ENCODE results near the gene GGA1. TPM values are rescaled to one million over a fixed set of nuclear protein-coding genes. Genes with fewer than 3 reads are reported as not detected.

Gene GGA1, protein sequence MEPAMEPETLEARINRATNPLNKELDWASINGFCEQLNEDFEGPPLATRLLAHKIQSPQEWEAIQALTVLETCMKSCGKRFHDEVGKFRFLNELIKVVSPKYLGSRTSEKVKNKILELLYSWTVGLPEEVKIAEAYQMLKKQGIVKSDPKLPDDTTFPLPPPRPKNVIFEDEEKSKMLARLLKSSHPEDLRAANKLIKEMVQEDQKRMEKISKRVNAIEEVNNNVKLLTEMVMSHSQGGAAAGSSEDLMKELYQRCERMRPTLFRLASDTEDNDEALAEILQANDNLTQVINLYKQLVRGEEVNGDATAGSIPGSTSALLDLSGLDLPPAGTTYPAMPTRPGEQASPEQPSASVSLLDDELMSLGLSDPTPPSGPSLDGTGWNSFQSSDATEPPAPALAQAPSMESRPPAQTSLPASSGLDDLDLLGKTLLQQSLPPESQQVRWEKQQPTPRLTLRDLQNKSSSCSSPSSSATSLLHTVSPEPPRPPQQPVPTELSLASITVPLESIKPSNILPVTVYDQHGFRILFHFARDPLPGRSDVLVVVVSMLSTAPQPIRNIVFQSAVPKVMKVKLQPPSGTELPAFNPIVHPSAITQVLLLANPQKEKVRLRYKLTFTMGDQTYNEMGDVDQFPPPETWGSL
- 50.6 and 65.0 TPM in 2 replicates for total RNA-seq
- 54.1 TPM for polyA plus RNA-seq (2012)

DNA sequence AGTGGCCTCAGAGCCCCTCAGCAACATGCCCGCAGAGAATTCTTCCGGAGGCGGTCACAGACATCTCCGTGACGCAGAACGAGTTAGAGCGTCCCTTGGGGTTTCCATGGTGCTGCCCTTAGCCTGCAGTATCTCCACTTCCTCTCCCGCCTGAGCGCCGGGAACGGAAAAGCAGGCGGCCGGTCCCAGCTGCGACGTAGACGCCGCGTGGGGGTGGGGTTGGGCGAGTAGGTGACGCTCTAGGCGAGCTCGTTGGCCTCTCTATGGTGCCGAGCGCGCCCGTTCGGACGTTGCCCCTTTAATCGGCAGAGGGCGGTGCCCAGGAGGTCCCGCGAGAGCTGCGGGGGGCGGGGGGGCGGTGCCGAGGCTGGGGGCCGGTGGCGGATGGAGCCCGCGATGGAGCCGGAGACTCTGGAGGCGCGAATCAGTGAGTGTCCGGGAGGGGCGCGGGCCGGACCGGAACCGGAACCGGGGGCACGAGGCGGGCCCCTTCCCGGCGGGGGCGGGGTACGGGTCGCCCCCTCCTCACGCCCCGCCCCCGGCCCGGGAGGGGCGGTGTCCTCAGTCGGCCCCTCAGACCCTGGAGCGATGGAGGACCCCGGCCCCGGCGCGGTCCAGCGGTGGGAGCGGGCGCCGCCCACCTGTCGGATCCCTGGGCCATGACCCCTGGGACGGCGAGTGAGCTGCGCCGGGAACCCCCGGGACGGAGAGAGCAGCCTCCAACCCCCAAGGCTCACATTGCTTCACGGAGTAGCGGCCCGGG lies at the start of gene GGA1:
Gene GGA1 (plus strand): TSS at position 358 of the 763 bp plus-strand sequence. CDS start 27 bp downstream, at position 385.
- peak; percentile 97 for DNase-seq (ENCODE audit: low read depth)

DNA sequence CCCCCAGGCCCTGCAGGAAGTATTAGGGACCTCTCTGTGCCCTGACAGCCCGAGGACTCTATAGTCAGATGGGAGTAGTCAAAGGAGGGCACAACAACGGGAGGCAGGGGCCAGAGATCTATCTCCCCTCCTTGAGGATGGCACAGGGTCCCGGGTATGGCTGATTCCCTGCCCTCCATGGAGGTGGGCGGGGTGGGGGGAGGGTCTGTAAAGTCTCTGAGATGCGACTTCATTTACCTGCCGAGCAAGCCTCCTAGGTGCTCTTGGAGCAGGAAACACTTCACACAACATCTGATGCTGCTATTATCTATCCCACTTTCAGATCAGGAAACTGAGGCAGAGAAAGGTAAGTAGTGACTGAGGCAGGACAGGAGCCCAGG lies 49.1 kb upstream of the GGA1 start:
- no peak for DNase-seq (ENCODE audit: low read depth)

DNA sequence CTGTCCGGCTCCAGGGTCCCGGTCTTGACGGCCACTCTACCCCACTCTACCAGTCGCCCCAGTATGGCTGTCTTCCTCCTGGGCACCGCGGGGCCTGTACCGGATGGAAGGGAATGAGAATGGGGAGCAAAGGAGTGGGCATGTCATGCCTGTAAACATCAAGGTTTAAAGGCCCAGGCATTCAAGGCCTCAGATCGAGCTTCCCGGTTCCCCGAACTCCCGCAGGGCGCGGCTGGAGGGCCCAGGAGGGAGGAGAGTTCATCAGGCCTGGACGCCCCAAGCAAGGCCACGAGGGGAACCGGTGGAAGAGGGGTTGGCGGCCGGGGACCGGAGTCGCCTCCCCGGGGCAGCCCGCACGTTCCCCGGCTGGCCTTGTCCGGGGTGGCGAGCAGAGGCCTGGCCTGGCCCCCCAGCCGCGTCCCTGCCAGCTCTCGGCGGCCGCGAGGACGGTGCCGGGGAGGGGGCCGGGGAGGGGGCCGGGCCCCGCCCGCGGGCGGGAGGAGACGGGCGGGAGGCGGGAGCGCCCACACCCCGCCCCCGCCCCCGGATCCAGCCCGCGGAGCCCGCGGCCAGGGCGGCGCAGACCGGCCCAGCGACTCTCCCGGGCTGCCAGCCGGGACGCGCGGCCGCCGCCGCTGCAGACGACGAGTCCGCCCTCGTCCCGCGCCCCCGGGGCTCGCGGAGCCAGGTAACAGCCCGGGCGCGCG lies 48.6 kb upstream of the GGA1 start, which contains the start of gene CDC42EP1:
Gene CDC42EP1 (plus strand): TSS at position 580 of the 707 bp plus-strand sequence. CDS start 5,870 bp downstream, outside the sequence.
- DNase-seq (ENCODE audit: low read depth), result peak; percentile 74

DNA sequence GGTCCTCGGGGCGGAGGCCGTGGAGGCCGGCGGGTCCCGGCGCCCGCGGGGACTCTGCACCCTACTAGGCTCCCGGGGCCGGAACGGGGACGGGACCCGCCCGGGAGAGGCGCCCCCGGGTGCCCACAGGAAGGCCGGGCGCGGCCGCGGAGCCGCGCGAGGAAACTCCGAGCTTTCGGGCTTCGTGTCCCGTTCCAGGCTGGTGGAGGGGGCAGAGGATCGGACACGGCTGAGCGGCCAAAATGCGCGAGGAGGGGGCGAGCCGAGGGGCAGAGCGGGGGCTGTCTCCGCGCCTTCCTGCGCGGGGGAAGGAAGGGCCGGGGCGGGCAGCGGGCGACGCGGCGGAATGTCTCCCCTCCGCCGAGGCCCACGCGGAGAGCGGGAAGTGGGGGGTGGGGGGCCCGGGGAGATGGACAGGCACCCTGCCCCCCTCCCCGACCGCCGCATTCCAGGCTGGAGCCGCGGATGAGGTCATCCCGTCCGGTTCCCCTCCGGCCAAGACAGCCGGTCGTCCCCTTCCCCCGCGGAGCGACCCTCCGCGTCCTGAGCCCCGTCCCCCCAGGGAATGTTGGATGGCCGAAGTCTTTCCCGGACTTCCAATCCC lies 47.9 kb upstream of the GGA1 start:
- DNase-seq (ENCODE audit: low read depth), result peak; percentile 78

DNA sequence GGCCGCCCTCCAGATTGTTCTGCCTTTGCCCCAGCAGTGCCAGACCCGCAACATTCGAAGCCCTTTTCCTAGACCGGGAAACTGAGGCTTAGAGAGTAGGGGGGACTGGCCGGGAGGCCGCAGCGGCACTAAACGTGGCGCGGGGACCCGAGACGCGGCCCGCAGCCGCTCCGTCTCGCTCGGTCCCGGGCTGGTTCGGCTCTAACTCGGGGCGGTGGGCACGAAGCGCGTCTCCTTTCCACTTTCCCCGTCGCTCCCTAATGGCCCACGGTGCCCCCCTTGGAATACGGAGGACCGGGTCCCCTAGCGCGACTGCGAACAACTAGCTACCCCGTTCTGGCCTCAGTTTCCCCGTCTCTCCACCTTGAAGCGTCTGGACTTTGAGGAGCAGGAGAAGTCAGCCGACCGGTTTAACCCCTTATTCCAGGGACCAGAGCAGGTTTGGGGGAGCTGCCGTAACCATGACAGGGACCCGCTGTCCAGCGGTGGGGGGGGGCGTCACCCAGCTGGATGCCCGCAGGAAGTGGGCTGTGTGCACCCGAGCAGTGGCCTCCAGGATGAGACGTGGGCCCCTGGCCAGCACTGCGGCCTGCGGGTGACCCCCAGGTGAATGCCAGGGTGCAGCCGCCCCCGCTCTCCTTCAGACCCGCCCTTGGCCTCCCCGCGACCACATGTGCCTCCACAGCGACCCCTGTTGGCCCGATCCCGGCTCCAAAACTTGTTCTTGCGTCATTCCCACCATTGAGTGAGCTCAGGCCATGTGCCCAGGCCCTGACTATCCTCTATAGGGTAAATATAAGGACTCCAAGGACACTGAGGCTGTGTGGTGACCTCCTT lies 47.2 kb upstream of the GGA1 start:
- peak; percentile 94 for DNase-seq (ENCODE audit: low read depth)

DNA sequence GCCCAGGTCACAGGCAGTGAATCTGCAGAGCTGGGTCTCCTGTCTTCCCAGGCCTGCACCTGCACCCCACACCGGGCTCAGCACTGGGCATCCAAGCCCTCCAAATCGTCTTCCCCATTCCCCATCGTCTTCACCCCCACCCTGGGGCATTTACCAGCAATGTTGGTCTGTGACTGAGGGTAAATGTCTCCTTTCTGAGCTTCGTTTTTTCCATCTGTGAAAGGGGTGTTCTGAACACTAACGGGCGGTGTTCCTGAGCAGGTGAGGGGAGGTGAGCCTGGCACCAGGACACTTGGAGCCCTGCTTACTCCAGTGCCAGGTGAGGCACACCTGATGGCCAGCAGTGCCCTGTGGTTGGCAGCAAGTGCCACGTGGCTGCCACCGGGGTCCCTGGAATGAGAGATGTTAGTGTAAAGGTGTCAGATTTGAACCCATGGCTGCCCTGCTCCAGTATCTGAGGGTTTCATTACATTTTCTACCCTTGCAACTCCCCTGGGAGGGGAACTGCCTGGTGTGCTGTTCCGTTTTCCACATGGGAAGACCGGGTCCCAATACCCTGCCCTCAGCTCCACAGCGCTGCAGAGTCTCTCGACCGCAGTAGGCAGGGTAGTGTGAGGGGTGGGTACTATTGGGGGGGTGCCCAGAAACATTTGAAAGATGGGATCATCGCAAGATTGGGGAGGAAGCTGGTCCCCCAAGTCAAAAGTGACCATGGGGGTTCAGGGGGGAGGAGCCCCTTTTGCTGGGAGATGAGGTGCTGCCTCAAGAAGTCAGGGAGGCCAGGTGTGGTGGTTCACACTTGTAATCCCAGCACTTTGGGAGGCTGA lies 46.4 kb upstream of the GGA1 start:
- DNase-seq (ENCODE audit: low read depth), result no peak

DNA sequence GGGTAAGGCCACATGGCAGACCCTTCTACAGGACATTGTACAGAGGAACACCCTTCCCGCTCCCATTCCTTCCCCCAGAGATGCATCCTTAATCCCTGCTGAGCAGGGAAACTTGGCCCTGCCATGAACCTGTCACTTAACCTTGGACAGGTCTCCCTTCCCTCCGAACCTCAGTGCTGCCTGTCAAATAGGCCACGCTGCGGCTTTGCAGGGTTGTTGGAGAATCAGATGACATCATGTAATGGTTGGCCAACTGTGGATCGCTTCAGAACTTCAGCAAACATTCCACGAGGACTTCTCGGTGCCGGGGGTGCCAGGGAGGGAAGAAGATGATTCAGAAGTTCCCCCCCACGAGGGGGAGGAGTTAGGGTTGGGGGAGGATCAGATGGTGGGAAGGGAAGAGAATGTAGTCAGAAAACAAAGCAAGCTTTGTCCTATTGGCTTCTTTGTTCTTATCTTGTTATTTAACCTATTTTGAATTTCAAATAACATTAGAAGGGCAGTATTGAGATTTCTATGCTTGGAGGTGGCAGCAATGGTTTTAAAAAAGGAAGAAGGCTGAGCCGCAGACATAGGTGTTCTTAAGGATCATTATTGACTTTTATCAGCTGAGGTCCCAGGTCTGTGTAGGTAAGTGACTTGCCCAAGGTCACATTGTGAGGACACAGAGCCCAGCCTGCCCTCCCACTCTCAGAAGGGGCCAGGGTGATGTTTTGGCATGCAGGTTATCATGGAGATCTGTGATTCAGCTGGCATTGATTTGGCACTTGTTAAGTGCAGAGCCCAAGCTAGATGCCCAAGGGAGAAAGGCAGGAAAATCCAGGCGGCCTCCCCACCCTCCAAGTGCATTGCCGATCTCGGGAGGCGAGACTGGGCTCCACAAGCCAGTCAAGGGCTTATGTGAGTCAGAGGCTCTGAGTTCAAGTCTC lies 45.2 kb upstream of the GGA1 start:
- DNase-seq (ENCODE audit: low read depth), result peak; percentile 94

DNA sequence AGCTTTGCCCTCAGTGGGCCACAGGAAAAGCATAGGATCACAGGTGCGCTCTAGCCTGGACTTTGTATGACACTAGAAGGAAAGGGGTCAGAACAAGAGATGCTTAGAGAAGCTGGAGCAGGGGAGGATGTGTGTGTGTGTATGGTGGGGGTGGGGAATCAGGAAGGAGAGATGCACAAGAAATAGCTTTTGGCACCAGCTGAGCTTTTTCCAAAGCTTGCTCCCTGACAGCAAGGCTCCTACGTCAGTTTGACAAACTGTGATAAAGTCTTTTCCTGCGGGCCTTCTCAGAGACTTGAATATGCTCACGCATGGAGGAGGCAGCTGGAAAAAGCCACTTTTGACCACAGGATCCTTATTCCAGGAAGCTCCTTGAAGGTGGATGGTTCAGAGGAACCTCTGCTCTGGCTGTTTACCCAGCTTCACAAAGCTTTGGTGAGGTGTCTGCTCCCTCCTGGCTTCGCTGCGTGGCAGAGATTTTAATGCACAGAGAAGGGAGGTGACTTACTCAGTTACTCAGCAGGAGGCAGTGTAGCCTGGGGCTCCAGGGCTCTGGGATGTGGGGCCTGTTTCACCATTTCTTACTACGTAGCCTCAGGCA lies 44.4 kb upstream of the GGA1 start:
- DNase-seq (ENCODE audit: low read depth), result no peak

DNA sequence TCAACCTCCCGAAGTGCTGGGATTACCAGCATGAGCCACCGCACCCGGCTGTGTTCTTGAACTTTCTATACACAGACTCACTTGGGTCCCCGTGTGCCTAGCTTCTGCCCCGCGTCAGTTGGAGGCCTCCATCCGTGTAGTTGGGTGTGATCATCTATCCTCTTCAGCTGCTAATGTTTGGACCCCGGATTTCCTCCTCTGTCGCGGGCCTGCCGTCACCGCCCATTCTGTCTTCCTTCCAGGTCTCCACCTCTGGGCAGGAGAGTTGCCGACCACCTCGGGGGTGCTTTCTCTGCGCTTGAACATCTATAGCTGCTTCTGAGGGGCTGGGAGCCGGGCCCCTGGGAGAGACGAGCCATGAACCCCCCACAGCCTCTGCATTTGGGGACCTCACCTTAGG lies 42.8 kb upstream of the GGA1 start:
- no peak for DNase-seq (ENCODE audit: low read depth)

DNA sequence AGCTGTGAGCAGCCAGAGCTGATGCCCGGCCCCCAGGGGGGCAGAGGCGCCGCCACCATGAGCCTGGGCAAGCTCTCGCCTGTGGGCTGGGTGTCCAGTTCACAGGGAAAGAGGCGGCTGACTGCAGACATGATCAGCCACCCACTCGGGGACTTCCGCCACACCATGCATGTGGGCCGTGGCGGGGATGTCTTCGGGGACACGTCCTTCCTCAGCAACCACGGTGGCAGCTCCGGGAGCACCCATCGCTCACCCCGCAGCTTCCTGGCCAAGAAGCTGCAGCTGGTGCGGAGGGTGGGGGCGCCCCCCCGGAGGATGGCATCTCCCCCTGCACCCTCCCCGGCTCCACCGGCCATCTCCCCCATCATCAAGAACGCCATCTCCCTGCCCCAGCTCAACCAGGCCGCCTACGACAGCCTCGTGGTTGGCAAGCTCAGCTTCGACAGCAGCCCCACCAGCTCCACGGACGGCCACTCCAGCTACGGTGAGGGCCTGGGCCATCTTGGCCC lies 42.3 kb upstream of the GGA1 start:
- DNase-seq (ENCODE audit: low read depth), result peak; percentile 20

DNA sequence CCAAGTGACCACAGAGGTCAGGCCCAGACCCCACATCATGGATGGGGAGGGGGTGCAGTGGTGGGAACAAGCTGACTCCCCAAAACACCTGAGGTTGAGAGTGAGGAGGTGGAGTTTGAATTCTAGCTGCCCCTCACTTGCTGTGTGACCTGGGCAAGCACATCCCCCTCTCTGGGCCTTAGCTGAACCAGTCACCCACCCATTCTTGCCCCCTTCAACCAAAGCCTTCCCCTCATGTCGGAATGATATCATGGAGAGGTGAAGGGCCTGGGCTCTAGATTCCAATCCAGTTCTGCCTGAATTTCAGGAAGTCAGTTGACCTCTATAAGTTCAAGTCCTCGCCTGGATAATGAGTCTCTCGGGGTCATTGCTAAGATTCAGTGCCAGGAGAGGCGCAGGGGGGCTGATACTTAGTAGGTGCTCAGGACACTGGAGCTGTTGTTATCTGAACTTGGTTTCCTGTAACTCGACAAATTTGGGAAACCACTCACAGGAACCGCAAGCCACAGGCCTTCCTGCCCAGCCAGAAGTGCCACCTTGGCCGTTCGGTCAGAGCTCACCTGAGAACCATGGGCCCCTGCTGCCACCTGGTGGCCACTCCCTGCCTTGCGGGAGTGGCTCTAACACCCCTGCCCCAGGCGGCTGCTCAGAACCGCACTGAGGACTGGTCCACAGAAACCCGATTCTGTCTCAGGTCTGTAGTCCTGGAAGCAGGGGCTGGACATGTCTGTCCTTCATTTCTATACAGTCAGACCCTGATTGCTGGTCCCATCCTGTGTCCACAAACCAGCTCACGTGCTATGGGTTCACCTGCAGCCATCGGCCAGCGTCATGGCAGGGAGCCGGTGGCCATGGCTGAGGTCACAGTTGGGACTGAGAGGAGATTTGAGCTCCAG lies 41.5 kb upstream of the GGA1 start:
- peak; percentile 64 for DNase-seq (ENCODE audit: low read depth)

DNA sequence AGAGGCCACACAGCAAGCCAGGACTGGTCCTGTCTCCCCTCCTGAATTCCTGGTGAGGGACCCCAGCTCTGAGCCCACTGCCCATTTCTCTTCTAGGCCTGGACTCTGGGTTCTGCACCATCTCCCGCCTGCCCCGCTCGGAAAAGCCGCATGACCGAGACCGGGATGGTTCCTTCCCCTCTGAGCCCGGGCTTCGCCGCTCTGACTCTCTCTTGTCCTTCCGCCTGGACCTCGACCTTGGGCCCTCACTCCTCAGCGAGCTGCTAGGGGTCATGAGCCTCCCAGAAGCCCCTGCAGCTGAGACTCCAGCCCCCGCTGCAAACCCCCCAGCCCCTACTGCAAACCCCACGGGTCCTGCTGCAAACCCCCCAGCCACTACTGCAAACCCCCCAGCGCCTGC lies 40.6 kb upstream of the GGA1 start:
- DNase-seq (ENCODE audit: low read depth), result no peak

DNA sequence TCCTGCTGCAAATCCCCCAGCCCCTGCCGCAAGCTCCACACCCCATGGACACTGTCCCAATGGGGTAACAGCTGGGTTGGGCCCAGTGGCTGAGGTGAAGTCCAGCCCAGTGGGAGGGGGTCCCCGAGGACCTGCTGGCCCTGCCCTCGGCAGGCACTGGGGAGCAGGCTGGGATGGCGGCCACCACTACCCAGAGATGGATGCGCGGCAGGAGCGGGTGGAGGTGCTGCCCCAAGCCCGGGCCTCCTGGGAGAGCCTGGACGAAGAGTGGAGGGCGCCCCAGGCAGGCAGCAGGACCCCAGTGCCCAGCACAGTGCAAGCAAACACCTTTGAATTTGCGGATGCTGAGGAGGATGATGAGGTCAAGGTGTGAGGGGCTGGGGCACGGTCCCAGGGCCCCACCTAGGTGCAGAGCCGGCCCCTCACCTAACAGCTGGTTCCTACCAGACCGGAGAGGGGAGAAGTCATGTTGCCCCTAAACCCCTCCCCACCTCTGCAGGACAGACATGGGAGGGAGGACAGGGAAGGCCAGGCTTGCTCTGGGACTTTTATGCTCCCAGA lies 40.1 kb upstream of the GGA1 start:
- DNase-seq (ENCODE audit: low read depth), result no peak

DNA sequence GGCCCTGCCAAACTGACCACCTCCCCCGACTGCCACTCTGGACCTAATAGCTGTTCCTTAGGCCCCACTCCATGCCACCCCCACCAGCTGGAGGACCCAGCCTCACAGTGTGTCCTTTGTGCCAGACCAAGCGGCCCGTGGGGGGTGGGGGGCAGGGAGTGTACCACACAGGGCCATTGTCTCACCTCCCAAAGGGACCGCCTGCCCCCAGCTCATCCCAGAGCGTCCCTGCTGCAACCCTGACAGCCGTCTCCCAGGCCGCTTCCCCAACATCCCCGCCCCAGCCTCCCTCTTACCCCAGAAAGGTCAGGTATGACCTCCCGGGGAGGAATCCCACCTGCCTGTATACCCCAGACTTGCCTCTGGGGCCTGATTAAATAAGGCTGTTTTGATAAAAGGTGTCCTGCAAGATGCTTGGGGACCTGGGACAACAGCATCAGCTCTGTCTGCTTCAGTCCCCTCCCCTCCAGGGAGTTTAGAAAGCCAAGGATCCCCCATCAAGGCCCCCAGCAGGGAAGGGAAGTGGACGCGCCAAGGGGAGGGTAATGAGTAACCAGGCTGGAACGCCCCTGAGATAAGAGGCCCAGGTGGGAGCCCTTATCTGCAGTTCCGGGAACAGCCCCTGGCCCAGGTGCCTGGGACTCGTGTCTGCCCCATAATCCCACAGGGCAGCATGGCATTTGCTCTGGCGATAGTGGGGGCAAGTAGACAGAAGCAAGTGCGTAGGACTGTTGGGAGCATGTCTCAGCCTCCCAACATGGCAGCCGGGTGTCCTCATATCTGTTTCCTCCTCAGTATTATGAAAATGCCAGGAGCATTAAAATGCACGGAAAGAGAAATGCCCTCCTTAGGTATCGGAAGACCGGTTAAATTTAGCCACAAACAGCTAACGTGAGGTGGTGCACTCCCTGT lies 39.4 kb upstream of the GGA1 start:
- no peak for DNase-seq (ENCODE audit: low read depth)

Data from myocyte (in vitro differentiated cells).